OCI-LY3 (cell line): ENCODE measurements around the gene CFP.

ENCODE experiments used
- H2AFZ ChIP-seq: fragments of 200-600, 300-600 bp; shearing (Covaris generic); 2 replicates; pipeline ENCODE4 v1.6.0; 2014; ENCODE audit warnings: antibody characterized with exemption, low read depth, low read length
- H3K27ac ChIP-seq: fragments of 200-600, 300-600 bp; sonication (generic); 2 replicates; pipeline ENCODE4 v1.5.1; 2014; ENCODE audit warnings: mild to moderate bottlenecking, low read length, moderate library complexity, mixed read lengths
- H3K27me3 ChIP-seq: fragments of 200-600, 300-600 bp; sonication (generic); 2 replicates; pipeline ENCODE4 v1.6.1; 2014; ENCODE audit warnings: low read depth, low read length, mixed read lengths
- H3K36me3 ChIP-seq: fragments of 200-600, 300-600 bp; sonication (generic); replicated peaks from 2 replicates; pipeline ENCODE3; 2014; ENCODE audit warnings: low read depth, low read length, mixed read lengths
- H3K4me1 ChIP-seq: fragments of 300-600, 200-600 bp; sonication (generic); 2 replicates; pipeline ENCODE4 v1.6.1; 2014; ENCODE audit warnings: low read length, mixed read lengths
- H3K4me2 ChIP-seq: fragments of 200-600, 300-600 bp; sonication (generic); 2 replicates; pipeline ENCODE4 v1.6.1; 2014; ENCODE audit warnings: low read length, mixed read lengths
- H3K4me3 ChIP-seq: fragments of 300-600, 200-600 bp; sonication (generic); 2 replicates; pipeline ENCODE4 v1.5.1; 2014; ENCODE audit warnings: antibody characterized with exemption, mild to moderate bottlenecking, low read length, moderate library complexity
- H3K79me2 ChIP-seq: fragments of 300-600, 200-600 bp; shearing (Covaris generic); 2 replicates; pipeline ENCODE4 v1.6.1; 2014; ENCODE audit warnings: mild to moderate bottlenecking, low read length, mixed read lengths
- H3K9ac ChIP-seq: fragments of 300-600, 200-600 bp; shearing (Covaris generic); 2 replicates; pipeline ENCODE4 v1.6.0; 2014; ENCODE audit warnings: mild to moderate bottlenecking, low read length, moderate library complexity
- H3K9me3 ChIP-seq: fragments of 200-600, 300-600 bp; shearing (Covaris generic); 2 replicates; pipeline ENCODE4 v1.6.1; 2014; ENCODE audit warnings: low read length, mixed read lengths; ENCODE audit not compliant: insufficient read depth
- H4K20me1 ChIP-seq: fragments of 200-600, 300-600 bp; sonication (generic); 2 replicates; pipeline ENCODE4 v1.6.1; 2016; ENCODE audit warnings: low read length, mixed read lengths; ENCODE audit not compliant: insufficient read depth
- EZH2phosphoT487 ChIP-seq: fragments of 200-600 bp; shearing (Covaris generic); IDR thresholded peaks from 2 replicates; pipeline ENCODE4 v1.6.1; 2018; ENCODE audit warnings: antibody characterized with exemption, mixed run types, low read depth
- TF ChIP-seq, protein P1 (sequence below): fragments of 200-600, 300-600 bp; sonication (generic); IDR thresholded peaks from 2 replicates; pipeline ENCODE4 v1.5.1; 2014; ENCODE audit warnings: antibody characterized with exemption, low read length, low read depth

The CFP gene

DNA sequence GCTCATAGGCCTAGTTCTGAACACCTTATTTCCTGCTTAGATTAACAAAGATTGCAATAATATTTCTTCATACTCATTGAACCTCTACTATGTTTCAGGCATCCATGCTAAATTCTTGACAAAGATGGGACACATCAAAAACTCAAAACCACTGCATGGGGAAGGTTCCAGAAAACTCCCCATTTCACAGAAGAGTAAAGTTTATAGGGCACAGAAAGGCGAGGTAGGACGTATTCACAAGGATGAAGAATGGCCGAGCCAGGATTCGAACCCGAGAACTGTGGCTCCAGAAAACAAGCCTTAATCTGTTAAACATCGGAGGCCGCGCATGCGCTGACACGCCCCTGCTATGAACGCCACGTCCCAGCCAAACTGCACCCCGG is 28.6 kb upstream of the CFP start:
- H3K9me3 ChIP-seq: no peaks in the 10 kb centered on the region
- peaks cover 11% of the 10 kb centered on the region for H3K79me2 ChIP-seq
- peak overlapping the region; percentile 96 for H3K4me2 ChIP-seq
- peak overlapping the region; percentile 62; the same call in 1 of the 2 replicates for H2AFZ ChIP-seq
- H3K4me3 ChIP-seq: peak overlapping the region; percentile 100
- H3K9ac ChIP-seq: peak overlapping the region; percentile 99
- no peaks in the 10 kb centered on the region for H3K27me3 ChIP-seq
- H3K27ac ChIP-seq: peak overlapping the region; percentile 96
- peaks cover 11% of the 10 kb centered on the region for H3K4me1 ChIP-seq
- peaks cover 26% of the 10 kb centered on the region for H3K36me3 ChIP-seq
- TF ChIP-seq EZH2phosphoT487: no peak
- TF ChIP-seq, protein P1, sequence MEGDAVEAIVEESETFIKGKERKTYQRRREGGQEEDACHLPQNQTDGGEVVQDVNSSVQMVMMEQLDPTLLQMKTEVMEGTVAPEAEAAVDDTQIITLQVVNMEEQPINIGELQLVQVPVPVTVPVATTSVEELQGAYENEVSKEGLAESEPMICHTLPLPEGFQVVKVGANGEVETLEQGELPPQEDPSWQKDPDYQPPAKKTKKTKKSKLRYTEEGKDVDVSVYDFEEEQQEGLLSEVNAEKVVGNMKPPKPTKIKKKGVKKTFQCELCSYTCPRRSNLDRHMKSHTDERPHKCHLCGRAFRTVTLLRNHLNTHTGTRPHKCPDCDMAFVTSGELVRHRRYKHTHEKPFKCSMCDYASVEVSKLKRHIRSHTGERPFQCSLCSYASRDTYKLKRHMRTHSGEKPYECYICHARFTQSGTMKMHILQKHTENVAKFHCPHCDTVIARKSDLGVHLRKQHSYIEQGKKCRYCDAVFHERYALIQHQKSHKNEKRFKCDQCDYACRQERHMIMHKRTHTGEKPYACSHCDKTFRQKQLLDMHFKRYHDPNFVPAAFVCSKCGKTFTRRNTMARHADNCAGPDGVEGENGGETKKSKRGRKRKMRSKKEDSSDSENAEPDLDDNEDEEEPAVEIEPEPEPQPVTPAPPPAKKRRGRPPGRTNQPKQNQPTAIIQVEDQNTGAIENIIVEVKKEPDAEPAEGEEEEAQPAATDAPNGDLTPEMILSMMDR: no peak
- H4K20me1 ChIP-seq: no peaks in the 10 kb centered on the region

DNA sequence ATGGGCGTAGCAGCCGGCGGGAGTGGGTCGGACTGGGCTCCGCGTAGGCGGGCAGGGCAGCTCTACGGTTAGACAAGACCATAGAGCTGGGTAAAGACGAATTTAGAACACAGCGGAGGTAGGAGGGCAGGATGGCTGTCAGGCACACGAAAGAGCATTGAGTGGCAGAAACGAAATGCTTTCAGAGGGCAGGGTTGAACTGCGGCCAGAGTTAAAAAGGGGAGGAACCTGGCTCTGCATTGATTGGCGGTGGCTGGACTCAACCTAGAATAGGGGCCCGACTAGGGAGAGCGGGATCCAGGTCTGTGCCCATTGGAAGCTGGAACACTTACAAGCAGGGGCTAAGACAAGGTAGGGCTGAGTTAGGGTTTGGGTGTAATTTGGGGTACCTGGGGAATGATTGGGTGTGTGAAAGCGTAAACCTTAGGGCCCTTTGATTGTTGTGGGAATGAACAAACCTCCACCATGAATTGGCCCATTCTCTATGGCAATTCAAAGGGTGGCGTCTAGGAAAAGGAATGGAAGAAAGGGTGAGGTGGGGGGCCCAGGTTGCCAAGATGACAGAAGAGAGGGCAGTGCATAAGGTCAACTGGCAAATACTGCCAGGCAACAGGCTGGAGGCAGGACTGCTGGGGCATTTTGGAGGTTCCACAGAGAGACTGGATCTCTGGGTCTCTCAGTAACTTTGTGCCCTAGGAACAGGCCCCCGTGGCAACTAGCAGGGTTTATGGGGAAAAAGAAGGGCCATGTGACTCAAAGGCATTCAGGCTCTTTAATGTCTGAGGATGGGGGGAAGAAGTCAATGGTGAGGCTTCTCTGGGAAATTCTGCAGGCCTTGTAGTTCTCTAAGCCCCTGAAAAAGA is 21.5 kb upstream of the CFP start:
- Histone ChIP-seq H3K9ac (peak overlapping the region; percentile 63), H3K27ac (peak overlapping the region; percentile 35), H3K4me1 (peaks cover 20% of the 10 kb centered on the region), H3K36me3 (peaks cover 19% of the 10 kb centered on the region), H3K4me2 (peak overlapping the region; percentile 95), H3K9me3 (no peaks in the 10 kb centered on the region), H3K27me3 (no peaks in the 10 kb centered on the region), H3K4me3 (peak overlapping the region; percentile 100), H2AFZ (no peak overlapping the region), H4K20me1 (no peaks in the 10 kb centered on the region; the same call in 1 of the 2 replicates), H3K79me2 (peaks cover 30% of the 10 kb centered on the region)
- TF ChIP-seq, protein P1: no peak
- no peak for TF ChIP-seq EZH2phosphoT487

DNA sequence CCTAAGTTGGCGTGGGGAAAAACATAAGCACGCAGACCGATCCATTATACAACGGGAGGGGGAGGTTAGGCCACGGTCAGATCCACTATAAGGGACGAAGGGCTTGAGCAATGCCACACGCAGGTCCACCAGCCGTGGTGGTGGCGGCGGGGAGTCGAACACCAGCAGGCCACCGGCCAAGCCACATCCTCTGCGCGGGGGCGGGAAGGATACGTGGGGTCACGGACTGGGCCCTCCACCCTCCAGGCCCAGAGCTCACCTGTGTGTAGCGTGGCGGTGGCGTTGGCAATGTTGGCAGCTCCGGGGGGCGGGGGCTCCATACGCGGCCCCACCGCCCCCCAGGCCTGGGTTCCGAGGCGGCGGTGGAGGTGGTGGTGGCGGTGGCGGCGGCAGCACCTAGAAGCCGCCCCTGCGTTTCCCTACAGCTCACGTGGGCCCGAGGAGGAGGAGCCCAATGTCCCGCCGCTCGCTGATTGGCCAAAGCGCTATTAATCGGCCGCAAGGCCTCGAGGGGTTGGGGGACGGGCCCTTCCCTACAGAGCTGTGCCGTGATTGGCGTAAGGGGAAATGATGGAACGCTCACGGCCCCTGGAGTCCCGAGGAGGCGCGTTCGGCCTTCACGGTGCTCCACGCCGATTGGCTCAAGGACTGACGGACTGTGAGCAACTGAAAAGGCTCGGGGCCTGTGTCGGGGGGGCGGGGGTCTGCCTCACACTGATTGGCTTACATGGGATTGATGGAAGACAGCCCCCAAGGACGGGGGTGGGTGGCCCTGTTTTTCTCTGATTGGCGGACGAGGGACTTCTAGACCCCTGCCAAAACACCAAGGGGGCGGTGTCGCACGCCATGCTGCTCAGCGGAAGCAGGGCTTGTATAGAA is 20.7 kb upstream of the CFP start, which contains the start of gene ELK1:
ELK1 (minus strand) TSS at position 400 of the 879 bp plus-strand sequence. CDS start 9,122 bp downstream, outside the sequence.
- peaks cover 17% of the 10 kb centered on the region for H3K36me3 ChIP-seq
- no peaks in the 10 kb centered on the region for H3K27me3 ChIP-seq
- H3K9me3 ChIP-seq: no peaks in the 10 kb centered on the region
- peaks cover 33% of the 10 kb centered on the region for H3K79me2 ChIP-seq
- peak within 1 kb of the TSS; percentile 92 for H3K9ac ChIP-seq
- peak within 1 kb of the TSS; percentile 100 for H3K4me3 ChIP-seq
- no peaks in the 10 kb centered on the region; the same call in 1 of the 2 replicates for H4K20me1 ChIP-seq
- TF ChIP-seq, protein P1: no peak
- TF ChIP-seq EZH2phosphoT487: no peak
- peaks cover 20% of the 10 kb centered on the region for H3K4me1 ChIP-seq
- peak within 1 kb of the TSS; percentile 50 for H3K27ac ChIP-seq
- peak within 1 kb of the TSS; percentile 95 for H3K4me2 ChIP-seq
- H2AFZ ChIP-seq: peak within 1 kb of the TSS; percentile 51; the same call in 1 of the 2 replicates
